HFFc6 (cell line): Measurements from ENCODE around the gene UGGT1. TPM values are rescaled to one million over a fixed set of nuclear protein-coding genes. Genes with fewer than 3 reads are reported as not detected.

Experiments used
- DNase-seq: peaks from one replicate; pipeline ENCODE4 v3.0.0-alpha.2; 2018
- H3K27ac Mint-ChIP-seq: 2 replicates; pipeline ENCODE4 v1.8.0; 2020; ENCODE audit warnings: mild to moderate bottlenecking, mixed read lengths
- H3K27me3 Mint-ChIP-seq: 2 replicates; pipeline ENCODE4 v1.8.0; 2021; ENCODE audit warnings: mild to moderate bottlenecking, moderate library complexity, mixed read lengths; ENCODE audit not compliant: insufficient read depth
- H3K36me3 Mint-ChIP-seq: 2 replicates; pipeline ENCODE4 v1.8.0; 2021; ENCODE audit warnings: low read depth, mixed read lengths
- H3K4me1 Mint-ChIP-seq: 2 replicates; pipeline ENCODE4 v1.8.0; 2020; ENCODE audit warnings: low read depth, mixed read lengths
- H3K4me3 Mint-ChIP-seq: 2 replicates; pipeline ENCODE4 v1.8.0; 2020; ENCODE audit warnings: mild to moderate bottlenecking, moderate library complexity, mixed read lengths
- H3K9me3 Mint-ChIP-seq: 2 replicates; pipeline ENCODE4 v1.8.0; 2020; ENCODE audit warnings: mild to moderate bottlenecking, mixed read lengths
- long read RNA-seq: library from polyadenylated mRNA; unstranded; transcript quantifications from one replicate; pipeline ENCODE4 v2.0.0, GENCODE V29; 2019
- total RNA-seq, 6 experiments: library from RNA; stranded (reverse); fragmentation: NEBNext Ultra II Directional; extraction: Animal tissue kit (Norgen Biotek cat#: 25700); gene quantifications; 2 replicates in 1 of 6; 3 replicates in 5 of 6; pipeline ENCODE4 v1.2.3, GENCODE V29; 2021
- TF ChIP-seq, protein P1 (sequence below): fragments of 200-600 bp; sonication (generic); IDR thresholded peaks from 2 replicates; pipeline ENCODE4 v1.5.0; 2021; ENCODE audit warnings: antibody characterized with exemption, mild to moderate bottlenecking

UGGT1 gene, protein sequence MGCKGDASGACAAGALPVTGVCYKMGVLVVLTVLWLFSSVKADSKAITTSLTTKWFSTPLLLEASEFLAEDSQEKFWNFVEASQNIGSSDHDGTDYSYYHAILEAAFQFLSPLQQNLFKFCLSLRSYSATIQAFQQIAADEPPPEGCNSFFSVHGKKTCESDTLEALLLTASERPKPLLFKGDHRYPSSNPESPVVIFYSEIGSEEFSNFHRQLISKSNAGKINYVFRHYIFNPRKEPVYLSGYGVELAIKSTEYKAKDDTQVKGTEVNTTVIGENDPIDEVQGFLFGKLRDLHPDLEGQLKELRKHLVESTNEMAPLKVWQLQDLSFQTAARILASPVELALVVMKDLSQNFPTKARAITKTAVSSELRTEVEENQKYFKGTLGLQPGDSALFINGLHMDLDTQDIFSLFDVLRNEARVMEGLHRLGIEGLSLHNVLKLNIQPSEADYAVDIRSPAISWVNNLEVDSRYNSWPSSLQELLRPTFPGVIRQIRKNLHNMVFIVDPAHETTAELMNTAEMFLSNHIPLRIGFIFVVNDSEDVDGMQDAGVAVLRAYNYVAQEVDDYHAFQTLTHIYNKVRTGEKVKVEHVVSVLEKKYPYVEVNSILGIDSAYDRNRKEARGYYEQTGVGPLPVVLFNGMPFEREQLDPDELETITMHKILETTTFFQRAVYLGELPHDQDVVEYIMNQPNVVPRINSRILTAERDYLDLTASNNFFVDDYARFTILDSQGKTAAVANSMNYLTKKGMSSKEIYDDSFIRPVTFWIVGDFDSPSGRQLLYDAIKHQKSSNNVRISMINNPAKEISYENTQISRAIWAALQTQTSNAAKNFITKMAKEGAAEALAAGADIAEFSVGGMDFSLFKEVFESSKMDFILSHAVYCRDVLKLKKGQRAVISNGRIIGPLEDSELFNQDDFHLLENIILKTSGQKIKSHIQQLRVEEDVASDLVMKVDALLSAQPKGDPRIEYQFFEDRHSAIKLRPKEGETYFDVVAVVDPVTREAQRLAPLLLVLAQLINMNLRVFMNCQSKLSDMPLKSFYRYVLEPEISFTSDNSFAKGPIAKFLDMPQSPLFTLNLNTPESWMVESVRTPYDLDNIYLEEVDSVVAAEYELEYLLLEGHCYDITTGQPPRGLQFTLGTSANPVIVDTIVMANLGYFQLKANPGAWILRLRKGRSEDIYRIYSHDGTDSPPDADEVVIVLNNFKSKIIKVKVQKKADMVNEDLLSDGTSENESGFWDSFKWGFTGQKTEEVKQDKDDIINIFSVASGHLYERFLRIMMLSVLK (N-terminal part only)
- total RNA-seq, result 10 to 100 TPM; 60.8 to 74.5 (median 71.8) TPM
- long read RNA-seq, full-length matches to known transcripts, result 1 of 19 reads
- long read RNA-seq, partial matches to known transcripts, result 5 of 19 reads
- long read RNA-seq, other reads (novel, unspliced or antisense), result 13 of 19 reads

DNA sequence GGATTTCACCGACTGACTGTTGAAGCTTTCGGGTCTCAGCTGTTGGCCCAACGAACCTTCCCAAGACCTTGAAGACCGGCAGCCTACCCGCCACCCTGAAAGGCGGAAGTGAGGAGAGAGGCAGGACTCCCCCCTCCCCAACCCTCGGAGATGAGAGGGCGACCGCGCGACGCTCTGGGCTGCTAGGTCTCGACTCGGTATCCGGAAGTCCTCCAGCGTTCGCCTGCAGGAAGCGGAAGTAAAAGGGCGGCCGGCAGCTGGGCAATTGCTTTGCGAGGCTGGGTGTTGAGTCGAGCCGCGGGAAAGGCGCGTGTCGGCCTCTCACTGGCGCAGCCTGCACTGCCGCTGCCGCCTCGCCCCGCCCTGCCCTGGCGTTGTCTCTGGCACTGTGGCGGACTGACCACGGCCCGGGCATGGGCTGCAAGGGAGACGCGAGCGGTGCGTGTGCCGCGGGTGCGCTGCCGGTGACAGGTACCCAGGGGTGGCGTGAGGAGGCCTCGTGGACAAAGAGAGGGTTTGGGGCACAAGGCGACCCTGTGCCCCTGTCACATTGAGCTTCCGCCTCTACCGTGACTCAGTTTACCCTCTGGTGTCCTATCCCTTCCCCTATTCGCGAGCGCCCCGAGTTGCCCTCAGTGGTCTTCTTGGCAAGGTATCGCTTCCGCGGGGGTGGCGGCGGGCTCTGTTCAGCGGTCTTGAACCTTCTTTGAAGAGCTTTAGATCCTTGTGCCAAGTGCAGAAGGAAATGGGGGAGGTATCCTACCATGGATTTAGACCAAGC is at the start of gene UGGT1:
TSS of gene UGGT1 (plus strand) at position 256 of the 781 bp plus-strand sequence. CDS start at position 414, 158 bp downstream.
- peak; percentile 96 for DNase-seq
- H3K4me3 Mint-ChIP-seq, result peak within 1 kb of the TSS; percentile 98
- no peaks in the 10 kb centered on the region for H3K36me3 Mint-ChIP-seq
- no peaks in the 10 kb centered on the region for H3K9me3 Mint-ChIP-seq
- TF ChIP-seq, protein P1, sequence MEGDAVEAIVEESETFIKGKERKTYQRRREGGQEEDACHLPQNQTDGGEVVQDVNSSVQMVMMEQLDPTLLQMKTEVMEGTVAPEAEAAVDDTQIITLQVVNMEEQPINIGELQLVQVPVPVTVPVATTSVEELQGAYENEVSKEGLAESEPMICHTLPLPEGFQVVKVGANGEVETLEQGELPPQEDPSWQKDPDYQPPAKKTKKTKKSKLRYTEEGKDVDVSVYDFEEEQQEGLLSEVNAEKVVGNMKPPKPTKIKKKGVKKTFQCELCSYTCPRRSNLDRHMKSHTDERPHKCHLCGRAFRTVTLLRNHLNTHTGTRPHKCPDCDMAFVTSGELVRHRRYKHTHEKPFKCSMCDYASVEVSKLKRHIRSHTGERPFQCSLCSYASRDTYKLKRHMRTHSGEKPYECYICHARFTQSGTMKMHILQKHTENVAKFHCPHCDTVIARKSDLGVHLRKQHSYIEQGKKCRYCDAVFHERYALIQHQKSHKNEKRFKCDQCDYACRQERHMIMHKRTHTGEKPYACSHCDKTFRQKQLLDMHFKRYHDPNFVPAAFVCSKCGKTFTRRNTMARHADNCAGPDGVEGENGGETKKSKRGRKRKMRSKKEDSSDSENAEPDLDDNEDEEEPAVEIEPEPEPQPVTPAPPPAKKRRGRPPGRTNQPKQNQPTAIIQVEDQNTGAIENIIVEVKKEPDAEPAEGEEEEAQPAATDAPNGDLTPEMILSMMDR, result no peak
- no peaks in the 10 kb centered on the region for H3K27me3 Mint-ChIP-seq
- H3K27ac Mint-ChIP-seq, result peak within 1 kb of the TSS; percentile 98
- H3K4me1 Mint-ChIP-seq, result peaks cover 29% of the 10 kb centered on the region

DNA sequence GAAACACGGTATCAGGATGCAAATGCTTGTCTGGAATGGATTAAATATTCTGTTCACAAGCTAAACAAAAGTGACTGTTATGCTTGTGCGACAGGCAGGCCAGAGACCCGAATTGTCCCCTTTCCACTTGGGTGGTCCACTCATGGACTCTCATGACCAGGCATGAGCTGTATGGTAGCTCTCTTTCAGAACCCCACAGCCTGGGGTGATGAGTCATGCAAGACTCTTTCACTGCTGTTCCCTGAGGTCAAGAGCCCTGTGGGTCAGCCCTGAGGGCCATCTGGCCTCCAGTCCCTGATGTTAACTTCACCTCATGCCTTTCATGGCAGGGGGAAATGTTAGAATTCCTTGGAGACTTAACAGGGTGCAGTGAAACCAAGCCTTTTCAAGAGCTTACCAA is 49.4 kb upstream of the UGGT1 start:
- peaks cover 42% of the 10 kb centered on the region for H3K9me3 Mint-ChIP-seq
- peaks cover 27% of the 10 kb centered on the region for H3K36me3 Mint-ChIP-seq
- no peaks in the 10 kb centered on the region for H3K4me1 Mint-ChIP-seq
- H3K4me3 Mint-ChIP-seq, result no peak overlapping the region
- no peak overlapping the region for H3K27ac Mint-ChIP-seq
- peaks cover 14% of the 10 kb centered on the region for H3K27me3 Mint-ChIP-seq
- TF ChIP-seq, protein P1, result no peak
- DNase-seq, result no peak

DNA sequence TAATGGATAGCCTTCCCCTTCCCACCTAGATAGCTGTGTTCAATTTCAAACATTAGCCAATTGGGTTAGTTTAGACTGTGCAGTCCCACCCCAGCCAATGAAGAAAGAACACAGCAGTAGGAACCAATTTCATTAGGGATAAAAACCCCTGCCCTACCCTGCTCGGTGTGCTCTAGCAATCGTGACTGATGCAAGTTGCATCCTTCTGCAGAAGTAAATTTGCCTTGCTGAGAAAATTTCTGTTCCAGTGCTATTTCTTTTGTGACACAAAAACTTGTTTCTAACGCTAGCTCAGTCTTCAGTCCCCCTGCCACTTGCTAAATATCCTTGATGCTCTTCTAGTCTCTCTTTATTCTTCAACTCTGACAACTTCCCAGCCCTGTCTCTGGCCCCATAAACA is 48.0 kb upstream of the UGGT1 start:
- no peak for DNase-seq
- Mint-ChIP-seq H3K27ac (no peak overlapping the region), H3K27me3 (peaks cover 14% of the 10 kb centered on the region), H3K36me3 (peaks cover 15% of the 10 kb centered on the region), H3K4me3 (no peak overlapping the region), H3K4me1 (no peaks in the 10 kb centered on the region), H3K9me3 (peaks cover 27% of the 10 kb centered on the region)
- TF ChIP-seq, protein P1, result no peak

DNA sequence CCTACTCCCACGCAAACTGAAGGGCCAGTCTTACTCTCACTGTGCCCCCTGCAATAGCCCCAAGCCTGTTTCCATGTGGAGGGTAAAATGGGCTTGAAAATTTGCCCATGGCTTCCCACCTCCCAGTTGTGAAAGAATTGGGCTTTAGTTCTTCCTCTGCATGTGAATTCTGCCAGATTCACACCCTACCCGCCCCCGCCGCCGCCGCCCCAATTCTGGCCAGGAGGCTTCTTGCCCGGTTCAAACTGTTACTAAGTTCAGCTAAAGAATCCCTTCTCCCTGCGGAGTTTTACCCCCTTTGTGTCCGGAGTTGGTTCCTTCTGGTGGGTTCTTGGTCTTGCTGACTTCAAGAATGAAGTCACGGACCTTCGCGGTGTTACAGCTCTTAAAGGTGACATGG is 37.7 kb upstream of the UGGT1 start:
- peaks cover 14% of the 10 kb centered on the region for H3K9me3 Mint-ChIP-seq
- no peaks in the 10 kb centered on the region for H3K4me1 Mint-ChIP-seq
- H3K36me3 Mint-ChIP-seq, result peaks cover 13% of the 10 kb centered on the region; the same call in 1 of the 2 replicates
- H3K27ac Mint-ChIP-seq, result no peak overlapping the region
- peaks cover 42% of the 10 kb centered on the region for H3K27me3 Mint-ChIP-seq
- no peak for DNase-seq
- H3K4me3 Mint-ChIP-seq, result no peak overlapping the region
- TF ChIP-seq, protein P1, result no peak
